NCI-H2196 (cell line): ENCODE measurements around the gene PSAPL1.
"Not testable (repeated sequence)": the region's sequence is repeated elsewhere in the genome, so short reads cannot be mapped to it uniquely, and the experiment has no call there.

ENCODE experiments used
- DNase-seq: peaks from one replicate; lab custom pipeline; 2025; ENCODE audit not compliant: unreplicated experiment; lab: John Stamatoyannopoulos, UW

Gene PSAPL1

DNA sequence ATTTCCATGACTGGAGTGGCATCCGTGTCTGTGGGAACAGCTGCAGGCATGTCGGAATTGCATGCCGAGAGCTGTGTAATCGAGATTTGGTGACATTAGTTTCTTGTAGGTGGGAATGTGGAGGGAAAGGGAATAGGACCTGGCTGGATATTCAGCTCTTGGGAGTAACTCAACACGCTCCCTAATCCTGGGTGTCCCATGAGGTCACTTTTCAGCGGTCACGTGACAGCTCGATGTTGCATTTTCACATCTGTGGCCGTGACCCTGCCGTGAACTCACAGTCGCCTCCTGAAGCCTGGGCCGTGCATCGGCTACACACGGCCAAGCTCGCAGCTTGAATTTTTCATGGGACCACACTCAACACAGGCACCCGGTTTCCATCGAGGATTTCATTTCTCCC, 25.8 kb upstream of the PSAPL1 start:
- DNase-seq = no peak

GRCh38 chr4:7459471-7459870, 24.7 kb upstream of the PSAPL1 start:
- no peak for DNase-seq

GRCh38 chr4:7458477-7458876, 23.7 kb upstream of the PSAPL1 start:
- no peak for DNase-seq

GRCh38 chr4:7458066-7458425, 23.3 kb upstream of the PSAPL1 start:
- no peak for DNase-seq

GRCh38 chr4:7457201-7458065, 22.7 kb upstream of the PSAPL1 start:
- DNase-seq = no peak

DNA sequence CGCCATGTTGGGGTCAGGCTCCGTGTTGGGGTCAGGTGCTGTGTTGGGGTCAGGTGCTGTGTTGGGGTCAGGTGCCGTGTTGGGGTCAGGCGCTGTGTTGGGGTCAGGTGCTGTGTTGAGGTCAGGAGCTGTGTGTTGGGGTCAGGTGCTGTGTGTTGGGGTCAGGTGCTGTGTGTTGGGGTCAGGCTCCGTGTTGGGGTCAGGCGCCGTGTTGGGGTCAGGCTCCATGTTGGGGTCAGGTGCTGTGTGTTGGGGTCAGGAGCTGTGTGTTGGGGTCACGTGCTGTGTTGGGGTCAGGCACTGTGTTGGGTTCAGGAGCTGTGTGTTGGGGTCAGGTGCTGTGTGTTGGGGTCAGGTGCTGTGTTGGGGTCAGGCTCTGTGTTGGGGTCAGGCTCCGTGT, 18.1 kb upstream of the PSAPL1 start:
- not testable (repeated sequence) for DNase-seq

GRCh38 chr4:7451800-7452199, 17.1 kb upstream of the PSAPL1 start:
- no peak for DNase-seq

DNA sequence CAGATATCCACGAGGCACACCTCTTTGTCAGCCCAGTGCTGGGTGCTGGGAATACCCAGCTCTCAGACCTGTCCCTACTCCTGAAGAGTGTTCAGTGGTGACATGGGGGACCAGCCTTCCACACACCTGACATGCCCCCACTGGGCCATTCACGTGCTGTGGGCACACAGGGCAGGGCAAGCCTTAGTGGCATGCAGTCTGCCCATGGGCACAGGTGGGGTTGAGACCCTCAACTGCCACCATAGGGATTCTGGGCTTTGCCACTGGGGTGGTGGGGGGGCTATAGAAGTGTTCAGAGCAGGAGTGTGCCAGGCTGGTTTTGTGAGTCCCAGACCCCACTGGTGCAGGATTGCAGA, 16.7 kb upstream of the PSAPL1 start:
- DNase-seq = no peak

GRCh38 chr4:7450775-7451433, 16.2 kb upstream of the PSAPL1 start:
- DNase-seq = no peak

GRCh38 chr4:7448036-7448435, 13.3 kb upstream of the PSAPL1 start:
- no peak for DNase-seq

GRCh38 chr4:7447236-7447635, 12.5 kb upstream of the PSAPL1 start:
- no peak for DNase-seq

- no peak for DNase-seq
Observed at GRCh38 chr4:7444731-7445130, 10.0 kb upstream of the PSAPL1 start.

GRCh38 chr4:7444314-7444713, 9.6 kb upstream of the PSAPL1 start:
- DNase-seq = no peak

GRCh38 chr4:7442574-7443162, 7.9 kb upstream of the PSAPL1 start:
- no peak for DNase-seq

DNA sequence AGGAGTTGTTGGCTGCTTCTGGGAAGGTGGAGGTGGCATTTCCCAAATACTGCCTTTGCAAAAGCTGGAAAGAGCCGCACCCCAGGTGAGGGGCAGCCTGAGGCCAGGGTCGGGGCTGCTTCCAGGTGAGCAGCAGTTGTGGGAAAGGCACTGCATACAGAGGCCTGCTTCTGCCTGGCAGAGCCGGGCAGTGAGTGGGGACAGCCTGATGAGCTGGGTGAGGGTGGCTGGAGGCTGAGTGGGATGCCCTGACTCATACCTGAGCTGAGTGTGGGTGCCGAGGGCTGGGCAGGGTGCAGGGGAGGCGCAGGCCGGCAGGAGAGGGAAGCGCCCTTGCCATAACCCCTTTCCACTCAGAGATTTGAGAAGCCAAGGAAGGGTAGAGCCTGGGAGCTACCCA, 6.5 kb upstream of the PSAPL1 start:
- no peak for DNase-seq

GRCh38 chr4:7439699-7440098, 5.0 kb upstream of the PSAPL1 start:
- no peak for DNase-seq

DNA sequence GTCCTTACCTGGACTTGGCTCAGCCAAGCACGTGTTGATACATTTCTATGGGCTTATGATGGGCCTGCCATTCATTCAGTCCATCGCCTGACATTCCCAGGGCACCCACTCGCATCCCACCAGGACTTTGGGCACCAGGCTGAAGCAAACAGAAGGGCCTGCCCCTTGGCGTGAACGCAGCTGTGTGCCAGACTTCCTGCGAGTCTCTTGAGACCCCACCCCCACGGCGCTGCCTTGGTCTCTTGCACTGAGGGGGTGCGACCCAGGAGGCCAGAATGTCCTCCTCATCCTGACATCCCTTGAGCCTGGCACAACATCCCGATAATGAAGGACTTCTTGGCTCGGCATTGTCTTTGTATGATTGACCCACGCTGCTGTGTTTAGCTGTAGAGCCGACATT, 1.5 kb upstream of the PSAPL1 start:
- DNase-seq = no peak

- DNase-seq = no peak
Observed at GRCh38 chr4:7435471-7436061, 836 bp upstream of the PSAPL1 start.

- no peak for DNase-seq
Observed at GRCh38 chr4:7434141-7434765, 477 bp downstream of the PSAPL1 start.

DNA sequence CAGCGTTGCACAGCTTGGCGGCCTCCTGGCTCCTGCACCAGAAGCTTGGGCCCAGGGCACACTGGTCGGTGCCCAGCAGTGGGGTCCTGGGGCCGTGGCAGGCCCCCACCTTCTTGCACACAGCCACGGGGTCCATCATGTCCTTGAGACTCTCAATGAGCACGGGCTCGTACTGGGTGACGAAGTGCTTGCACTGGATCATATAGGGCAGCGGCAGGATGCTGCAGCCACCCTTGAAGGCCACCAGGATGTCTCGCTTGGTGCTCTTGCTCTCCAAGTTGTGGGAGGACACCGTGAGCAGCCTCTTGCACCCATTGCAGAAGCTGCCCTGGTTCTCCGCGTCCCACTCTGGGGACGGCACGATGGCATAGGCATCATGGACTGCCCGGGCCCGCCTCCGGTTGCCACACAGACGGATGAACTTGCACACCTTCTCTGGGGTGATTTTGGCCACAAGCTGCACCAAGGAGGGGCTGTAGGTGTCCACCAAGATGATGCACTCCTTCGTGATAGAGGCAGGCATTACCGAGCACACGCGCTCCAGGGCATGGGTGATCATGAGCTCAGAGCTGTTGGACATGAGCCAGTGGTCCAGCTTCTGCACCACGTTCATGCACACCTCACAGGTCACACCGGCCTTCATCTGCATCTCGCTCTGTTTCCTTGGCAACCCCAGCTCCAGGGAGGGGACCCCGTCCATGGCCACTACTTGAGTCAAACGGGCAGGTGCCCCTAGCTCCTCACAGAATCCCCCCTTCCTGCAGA, 1.2 kb downstream of the PSAPL1 start:
- DNase-seq = no peak
